ENCODE data around the gene CSGALNACT2. TPM values are rescaled to one million over a fixed set of nuclear protein-coding genes. Genes with fewer than 3 reads are reported as not detected.

The CSGALNACT2 gene
- total and polyA plus RNA-seq, 2 of the 13 experiments (the other 11 are each of a cell fraction or from before 2014, with no cell fraction given), result 3.3 to 7.1 TPM

DNA sequence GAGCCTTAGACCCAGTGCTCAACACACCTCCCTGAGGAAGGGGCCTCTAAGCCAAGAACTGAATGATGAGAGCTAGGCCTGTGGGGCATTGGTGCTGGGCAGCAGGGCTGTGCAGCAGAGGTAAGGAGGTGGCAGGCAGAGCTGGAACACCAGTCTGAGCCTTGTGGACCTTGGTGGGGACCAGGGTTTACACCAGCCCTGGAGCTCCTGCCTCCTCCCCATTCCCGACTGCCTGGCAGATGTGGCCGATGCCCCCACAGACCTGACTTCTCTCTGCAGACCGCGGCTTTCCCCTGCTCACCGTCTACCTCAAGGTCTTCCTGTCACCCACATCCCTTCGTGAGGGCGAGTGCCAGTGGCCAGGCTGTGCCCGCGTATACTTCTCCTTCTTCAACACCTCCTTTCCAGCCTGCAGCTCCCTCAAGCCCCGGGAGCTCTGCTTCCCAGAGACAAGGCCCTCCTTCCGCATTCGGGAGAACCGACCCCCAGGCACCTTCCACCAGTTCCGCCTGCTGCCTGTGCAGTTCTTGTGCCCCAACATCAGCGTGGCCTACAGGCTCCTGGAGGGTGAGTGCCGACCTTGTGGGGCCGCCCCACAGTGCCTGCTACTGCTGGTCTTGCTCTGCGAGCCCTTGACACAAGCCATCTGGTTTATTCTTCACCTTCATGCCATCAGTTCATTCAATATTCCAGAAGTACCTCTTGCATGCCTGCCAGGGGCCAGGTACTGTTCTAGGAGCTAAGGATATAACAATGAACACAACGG is 36.0 kb upstream of the CSGALNACT2 start (continued):
- TF ChIP-seq, protein P1, sequence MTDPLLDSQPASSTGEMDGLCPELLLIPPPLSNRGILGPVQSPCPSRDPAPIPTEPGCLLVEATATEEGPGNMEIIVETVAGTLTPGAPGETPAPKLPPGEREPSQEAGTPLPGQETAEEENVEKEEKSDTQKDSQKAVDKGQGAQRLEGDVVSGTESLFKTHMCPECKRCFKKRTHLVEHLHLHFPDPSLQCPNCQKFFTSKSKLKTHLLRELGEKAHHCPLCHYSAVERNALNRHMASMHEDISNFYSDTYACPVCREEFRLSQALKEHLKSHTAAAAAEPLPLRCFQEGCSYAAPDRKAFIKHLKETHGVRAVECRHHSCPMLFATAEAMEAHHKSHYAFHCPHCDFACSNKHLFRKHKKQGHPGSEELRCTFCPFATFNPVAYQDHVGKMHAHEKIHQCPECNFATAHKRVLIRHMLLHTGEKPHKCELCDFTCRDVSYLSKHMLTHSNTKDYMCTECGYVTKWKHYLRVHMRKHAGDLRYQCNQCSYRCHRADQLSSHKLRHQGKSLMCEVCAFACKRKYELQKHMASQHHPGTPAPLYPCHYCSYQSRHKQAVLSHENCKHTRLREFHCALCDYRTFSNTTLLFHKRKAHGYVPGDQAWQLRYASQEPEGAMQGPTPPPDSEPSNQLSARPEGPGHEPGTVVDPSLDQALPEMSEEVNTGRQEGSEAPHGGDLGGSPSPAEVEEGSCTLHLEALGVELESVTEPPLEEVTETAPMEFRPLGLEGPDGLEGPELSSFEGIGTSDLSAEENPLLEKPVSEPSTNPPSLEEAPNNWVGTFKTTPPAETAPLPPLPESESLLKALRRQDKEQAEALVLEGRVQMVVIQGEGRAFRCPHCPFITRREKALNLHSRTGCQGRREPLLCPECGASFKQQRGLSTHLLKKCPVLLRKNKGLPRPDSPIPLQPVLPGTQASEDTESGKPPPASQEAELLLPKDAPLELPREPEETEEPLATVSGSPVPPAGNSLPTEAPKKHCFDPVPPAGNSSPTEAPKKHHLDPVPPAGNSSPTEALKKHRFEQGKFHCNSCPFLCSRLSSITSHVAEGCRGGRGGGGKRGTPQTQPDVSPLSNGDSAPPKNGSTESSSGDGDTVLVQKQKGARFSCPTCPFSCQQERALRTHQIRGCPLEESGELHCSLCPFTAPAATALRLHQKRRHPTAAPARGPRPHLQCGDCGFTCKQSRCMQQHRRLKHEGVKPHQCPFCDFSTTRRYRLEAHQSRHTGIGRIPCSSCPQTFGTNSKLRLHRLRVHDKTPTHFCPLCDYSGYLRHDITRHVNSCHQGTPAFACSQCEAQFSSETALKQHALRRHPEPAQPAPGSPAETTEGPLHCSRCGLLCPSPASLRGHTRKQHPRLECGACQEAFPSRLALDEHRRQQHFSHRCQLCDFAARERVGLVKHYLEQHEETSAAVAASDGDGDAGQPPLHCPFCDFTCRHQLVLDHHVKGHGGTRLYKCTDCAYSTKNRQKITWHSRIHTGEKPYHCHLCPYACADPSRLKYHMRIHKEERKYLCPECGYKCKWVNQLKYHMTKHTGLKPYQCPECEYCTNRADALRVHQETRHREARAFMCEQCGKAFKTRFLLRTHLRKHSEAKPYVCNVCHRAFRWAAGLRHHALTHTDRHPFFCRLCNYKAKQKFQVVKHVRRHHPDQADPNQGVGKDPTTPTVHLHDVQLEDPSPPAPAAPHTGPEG (CRISPR knock-in tag; IDR thresholded peaks at IDR 0.05), result no peak
- TF ChIP-seq ZBTB38 (CRISPR knock-in tag; IDR thresholded peaks at IDR 0.05), result no peak
- TF ChIP-seq ZNF558 (CRISPR knock-in tag; IDR thresholded peaks at IDR 0.05; ENCODE audit: borderline replicate concordance), result no peak
- TF ChIP-seq SAFB2 (CRISPR knock-in tag; IDR thresholded peaks at IDR 0.05; ENCODE audit: borderline replicate concordance, low read depth), result no peak

Measured in HepG2 (cell line).